ENCODE results near the gene NOS1AP.
"Not testable (repeated sequence)": the region's sequence is repeated elsewhere in the genome, so short reads cannot be mapped to it uniquely, and the experiment has no call there.

The NOS1AP gene

DNA sequence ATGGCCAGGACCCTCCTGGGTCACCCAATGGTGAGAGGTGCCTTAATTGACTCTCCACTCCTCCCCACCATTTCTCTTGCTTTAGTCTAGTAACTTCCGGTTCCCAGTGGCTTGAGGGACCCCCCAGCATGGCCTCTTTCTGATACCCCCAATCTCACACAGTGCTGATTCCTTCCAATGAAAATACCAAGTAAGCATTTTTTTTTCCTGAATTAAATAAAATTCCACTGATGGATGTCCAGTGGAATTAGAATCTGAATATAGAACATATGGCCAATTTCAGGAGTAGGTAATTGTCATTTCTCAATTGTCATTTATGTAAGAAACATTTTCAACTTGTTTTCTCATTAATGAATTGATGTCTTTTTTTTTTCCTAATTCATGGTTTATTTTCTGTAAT is 9.5 kb downstream of the NOS1AP start:
- no peaks in the 10 kb centered on the region for H3K9me3 ChIP-seq (ENCODE audit: control insufficient read depth, insufficient read depth, low read length)
- H3K27me3 ChIP-seq (ENCODE audit: control insufficient read depth, low read length): no peaks in the 10 kb centered on the region; the same call in 1 of the 2 replicates
- H3K79me2 ChIP-seq (ENCODE audit: control insufficient read depth, low read length): no peaks in the 10 kb centered on the region
- H4K20me1 ChIP-seq (ENCODE audit: control insufficient read depth, insufficient read depth, low read depth, low read length): no peaks in the 10 kb centered on the region
- H3K4me3 ChIP-seq (ENCODE audit: low read length): no peak overlapping the region
- no peak for TF ChIP-seq EZH2phosphoT487 (IDR thresholded peaks at IDR 0.05; ENCODE audit: borderline replicate concordance, low read length)
- TF ChIP-seq, protein P1, sequence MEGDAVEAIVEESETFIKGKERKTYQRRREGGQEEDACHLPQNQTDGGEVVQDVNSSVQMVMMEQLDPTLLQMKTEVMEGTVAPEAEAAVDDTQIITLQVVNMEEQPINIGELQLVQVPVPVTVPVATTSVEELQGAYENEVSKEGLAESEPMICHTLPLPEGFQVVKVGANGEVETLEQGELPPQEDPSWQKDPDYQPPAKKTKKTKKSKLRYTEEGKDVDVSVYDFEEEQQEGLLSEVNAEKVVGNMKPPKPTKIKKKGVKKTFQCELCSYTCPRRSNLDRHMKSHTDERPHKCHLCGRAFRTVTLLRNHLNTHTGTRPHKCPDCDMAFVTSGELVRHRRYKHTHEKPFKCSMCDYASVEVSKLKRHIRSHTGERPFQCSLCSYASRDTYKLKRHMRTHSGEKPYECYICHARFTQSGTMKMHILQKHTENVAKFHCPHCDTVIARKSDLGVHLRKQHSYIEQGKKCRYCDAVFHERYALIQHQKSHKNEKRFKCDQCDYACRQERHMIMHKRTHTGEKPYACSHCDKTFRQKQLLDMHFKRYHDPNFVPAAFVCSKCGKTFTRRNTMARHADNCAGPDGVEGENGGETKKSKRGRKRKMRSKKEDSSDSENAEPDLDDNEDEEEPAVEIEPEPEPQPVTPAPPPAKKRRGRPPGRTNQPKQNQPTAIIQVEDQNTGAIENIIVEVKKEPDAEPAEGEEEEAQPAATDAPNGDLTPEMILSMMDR (IDR thresholded peaks at IDR 0.05; ENCODE audit: low read depth, low read length, poor library complexity, severe bottlenecking): no peak
- no peak overlapping the region for H3K27ac ChIP-seq (ENCODE audit: low read depth, low read length)
- no peaks in the 10 kb centered on the region for H3K9me2 ChIP-seq (replicated peaks; ENCODE audit: control insufficient read depth, low read length)
- H3K36me3 ChIP-seq (ENCODE audit: control insufficient read depth, low read length): no peaks in the 10 kb centered on the region
- H3K4me1 ChIP-seq (ENCODE audit: control insufficient read depth, low read length): no peaks in the 10 kb centered on the region
- H3K4me2 ChIP-seq (ENCODE audit: low read length): no peak overlapping the region
- H3F3A ChIP-seq (ENCODE audit: control insufficient read depth, insufficient read depth): no peaks in the 10 kb centered on the region

DNA sequence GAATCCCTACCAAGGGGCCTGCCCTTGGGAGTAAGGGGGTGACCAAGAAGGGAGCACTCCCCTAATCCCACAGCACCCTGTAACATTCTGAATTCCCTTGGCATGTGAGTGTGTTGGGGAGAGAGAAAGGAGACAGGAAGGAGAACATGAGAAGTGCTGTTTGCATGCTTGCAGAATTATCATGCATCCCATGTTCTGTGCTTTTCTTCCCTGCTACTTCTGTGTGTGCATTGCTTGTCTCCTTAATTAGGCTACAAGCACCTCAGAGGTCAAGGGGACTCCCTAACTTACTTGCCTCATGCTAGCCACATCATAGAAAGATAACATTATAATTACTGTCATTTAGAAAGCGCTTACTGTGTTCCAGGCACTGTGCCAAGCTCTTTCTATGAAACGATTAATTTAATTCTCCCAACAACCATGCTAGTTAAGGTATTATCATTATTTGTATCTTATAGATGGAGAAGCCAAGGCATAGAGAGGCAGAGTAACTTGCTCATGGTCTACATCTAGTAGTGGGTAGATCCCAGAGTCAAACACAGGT is 11.1 kb downstream of the NOS1AP start:
- Histone ChIP-seq H3F3A (ENCODE audit: control insufficient read depth, insufficient read depth) (no peaks in the 10 kb centered on the region), H3K79me2 (ENCODE audit: control insufficient read depth, low read length) (no peaks in the 10 kb centered on the region), H3K4me1 (ENCODE audit: control insufficient read depth, low read length) (no peaks in the 10 kb centered on the region), H3K4me3 (ENCODE audit: low read length) (no peak overlapping the region), H3K27me3 (ENCODE audit: control insufficient read depth, low read length) (no peaks in the 10 kb centered on the region), H3K9me3 (ENCODE audit: control insufficient read depth, insufficient read depth, low read length) (no peaks in the 10 kb centered on the region), H3K27ac (ENCODE audit: low read depth, low read length) (no peak overlapping the region), H3K9me2 (replicated peaks; ENCODE audit: control insufficient read depth, low read length) (no peaks in the 10 kb centered on the region), H3K4me2 (ENCODE audit: low read length) (no peak overlapping the region), H4K20me1 (ENCODE audit: control insufficient read depth, insufficient read depth, low read depth, low read length) (no peaks in the 10 kb centered on the region), H3K36me3 (ENCODE audit: control insufficient read depth, low read length) (no peaks in the 10 kb centered on the region)
- TF ChIP-seq, protein P1 (IDR thresholded peaks at IDR 0.05; ENCODE audit: low read depth, low read length, poor library complexity, severe bottlenecking): no peak
- TF ChIP-seq EZH2phosphoT487 (IDR thresholded peaks at IDR 0.05; ENCODE audit: borderline replicate concordance, low read length): no peak

DNA sequence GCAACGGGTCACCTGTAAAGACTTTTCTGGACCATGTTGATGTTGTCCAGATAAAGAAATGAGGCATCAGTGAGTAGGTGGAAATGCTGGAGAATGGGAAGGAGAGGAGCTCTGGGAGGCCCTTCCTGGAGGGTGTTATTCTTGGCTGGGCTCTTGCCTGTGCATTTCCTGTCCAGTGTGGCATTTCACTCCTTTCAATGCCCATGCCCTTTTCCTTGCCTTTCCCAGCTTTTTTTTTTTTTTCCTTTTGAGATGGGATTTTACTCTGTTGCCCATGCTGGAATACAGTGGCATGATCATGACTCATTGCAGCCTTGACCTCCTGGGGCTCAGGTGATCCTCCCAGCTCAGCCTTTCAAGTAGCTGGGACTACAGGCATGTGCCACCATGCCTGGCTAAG is 11.8 kb downstream of the NOS1AP start:
- Histone ChIP-seq H3K9me3 (ENCODE audit: control insufficient read depth, insufficient read depth, low read length) (no peaks in the 10 kb centered on the region), H3K27me3 (ENCODE audit: control insufficient read depth, low read length) (no peaks in the 10 kb centered on the region), H3K4me1 (ENCODE audit: control insufficient read depth, low read length) (no peaks in the 10 kb centered on the region), H3K36me3 (ENCODE audit: control insufficient read depth, low read length) (no peaks in the 10 kb centered on the region), H3K4me2 (ENCODE audit: low read length) (no peak overlapping the region), H3K27ac (ENCODE audit: low read depth, low read length) (no peak overlapping the region), H3K4me3 (ENCODE audit: low read length) (no peak overlapping the region), H3F3A (ENCODE audit: control insufficient read depth, insufficient read depth) (no peaks in the 10 kb centered on the region), H4K20me1 (ENCODE audit: control insufficient read depth, insufficient read depth, low read depth, low read length) (no peaks in the 10 kb centered on the region), H3K79me2 (ENCODE audit: control insufficient read depth, low read length) (no peaks in the 10 kb centered on the region), H3K9me2 (replicated peaks; ENCODE audit: control insufficient read depth, low read length) (no peaks in the 10 kb centered on the region)
- TF ChIP-seq, protein P1 (IDR thresholded peaks at IDR 0.05; ENCODE audit: low read depth, low read length, poor library complexity, severe bottlenecking): no peak
- no peak for TF ChIP-seq EZH2phosphoT487 (IDR thresholded peaks at IDR 0.05; ENCODE audit: borderline replicate concordance, low read length)

DNA sequence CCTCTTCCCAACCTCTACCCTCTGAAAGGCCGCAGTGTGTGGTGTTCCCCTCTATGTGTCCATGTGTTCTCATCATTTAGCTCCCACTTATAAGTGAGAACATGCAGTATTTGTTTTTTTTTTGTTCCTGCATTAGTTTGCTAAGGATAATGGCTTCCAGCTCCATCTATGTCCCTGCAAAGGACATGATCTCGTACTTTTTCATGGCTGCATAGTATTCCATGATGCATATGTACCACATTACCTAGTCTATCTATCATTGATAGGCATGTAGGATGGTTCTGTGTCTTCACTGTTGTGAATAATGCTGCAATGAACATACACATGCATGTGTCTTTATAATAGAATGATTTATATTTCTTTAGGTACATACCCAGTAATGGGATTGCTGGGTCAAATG is 12.6 kb downstream of the NOS1AP start:
- not testable (repeated sequence) for H3K4me2 ChIP-seq (ENCODE audit: low read length); H3F3A ChIP-seq (ENCODE audit: control insufficient read depth, insufficient read depth); H3K27me3 ChIP-seq (ENCODE audit: control insufficient read depth, low read length); H3K79me2 ChIP-seq (ENCODE audit: control insufficient read depth, low read length); H3K9me3 ChIP-seq (ENCODE audit: control insufficient read depth, insufficient read depth, low read length); H3K4me3 ChIP-seq (ENCODE audit: low read length); H4K20me1 ChIP-seq (ENCODE audit: control insufficient read depth, insufficient read depth, low read depth, low read length); H3K4me1 ChIP-seq (ENCODE audit: control insufficient read depth, low read length); H3K36me3 ChIP-seq (ENCODE audit: control insufficient read depth, low read length); H3K9me2 ChIP-seq (replicated peaks; ENCODE audit: control insufficient read depth, low read length); H3K27ac ChIP-seq (ENCODE audit: low read depth, low read length)

All from DOHH2 (cell line).